ENCODE results near the gene SHISA7.

The SHISA7 gene

GRCh38 chr19:55482156-55482961, 39.3 kb upstream of the SHISA7 start:
- DNase-seq (ENCODE audit: low read depth in 2 of 2): no peak

- no peak for DNase-seq (ENCODE audit: low read depth in 2 of 2)
Observed at GRCh38 chr19:55481794-55482155, 38.7 kb upstream of the SHISA7 start.

DNA sequence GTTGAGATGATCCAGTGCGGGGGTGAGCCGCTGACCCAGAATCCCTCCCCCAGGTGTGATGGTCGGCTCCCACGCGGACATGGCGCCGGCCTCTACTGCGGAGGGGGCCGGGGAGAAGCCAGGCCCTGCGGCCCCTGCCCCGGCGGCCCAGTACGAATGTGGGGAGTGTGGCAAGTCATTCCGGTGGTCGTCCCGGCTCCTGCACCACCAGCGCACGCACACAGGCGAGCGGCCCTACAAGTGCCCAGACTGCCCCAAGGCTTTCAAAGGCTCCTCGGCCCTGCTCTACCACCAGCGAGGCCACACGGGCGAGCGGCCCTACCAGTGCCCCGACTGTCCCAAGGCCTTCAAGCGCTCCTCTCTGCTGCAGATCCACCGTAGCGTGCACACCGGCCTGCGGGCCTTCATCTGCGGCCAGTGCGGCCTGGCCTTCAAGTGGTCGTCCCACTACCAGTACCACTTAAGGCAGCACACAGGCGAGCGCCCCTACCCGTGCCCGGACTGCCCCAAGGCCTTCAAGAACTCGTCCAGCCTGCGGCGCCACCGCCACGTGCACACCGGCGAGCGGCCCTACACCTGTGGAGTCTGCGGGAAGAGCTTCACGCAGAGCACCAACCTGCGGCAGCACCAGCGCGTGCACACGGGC, 38.2 kb upstream of the SHISA7 start:
- no peak for DNase-seq (ENCODE audit: low read depth in 2 of 2)

DNA sequence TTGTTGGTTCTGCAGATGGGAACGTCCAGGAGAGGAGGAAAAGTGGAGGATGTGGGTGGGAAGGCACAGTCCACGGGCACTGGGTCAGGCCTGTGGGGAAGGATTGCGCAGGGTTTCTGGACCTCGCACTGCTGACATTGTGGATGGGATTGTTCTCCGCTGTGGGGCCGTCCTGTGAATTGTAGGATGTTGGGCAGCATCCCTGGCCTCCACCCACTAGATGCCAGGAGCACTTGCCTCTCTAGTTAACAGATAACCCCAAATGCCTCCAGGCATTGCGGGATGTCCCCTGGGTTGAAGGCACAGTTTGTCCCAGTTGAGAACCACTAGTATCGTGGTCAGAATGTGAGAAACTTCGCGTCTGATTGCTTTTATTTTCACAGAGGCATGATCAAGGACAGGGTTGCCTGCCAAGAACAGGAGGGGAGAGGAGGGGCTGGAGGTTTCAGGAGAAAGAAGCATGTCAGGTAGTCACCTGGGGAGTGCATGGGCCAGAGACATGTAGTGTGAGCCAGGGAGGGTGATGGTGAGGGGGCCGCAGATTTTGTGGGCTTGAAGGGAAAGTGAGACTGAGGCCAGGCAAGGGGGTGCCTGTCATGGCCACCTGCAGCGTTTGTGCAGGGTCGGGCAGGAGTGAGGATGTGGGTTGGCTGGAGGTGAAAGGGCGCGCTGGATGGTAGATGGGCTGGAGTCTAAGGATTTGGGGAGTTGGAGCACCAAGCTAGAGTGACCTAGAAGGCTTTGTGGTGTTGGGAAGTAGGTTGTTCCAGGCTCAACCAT, 36.5 kb upstream of the SHISA7 start:
- DNase-seq (ENCODE audit: low read depth in 2 of 2): no peak

DNA sequence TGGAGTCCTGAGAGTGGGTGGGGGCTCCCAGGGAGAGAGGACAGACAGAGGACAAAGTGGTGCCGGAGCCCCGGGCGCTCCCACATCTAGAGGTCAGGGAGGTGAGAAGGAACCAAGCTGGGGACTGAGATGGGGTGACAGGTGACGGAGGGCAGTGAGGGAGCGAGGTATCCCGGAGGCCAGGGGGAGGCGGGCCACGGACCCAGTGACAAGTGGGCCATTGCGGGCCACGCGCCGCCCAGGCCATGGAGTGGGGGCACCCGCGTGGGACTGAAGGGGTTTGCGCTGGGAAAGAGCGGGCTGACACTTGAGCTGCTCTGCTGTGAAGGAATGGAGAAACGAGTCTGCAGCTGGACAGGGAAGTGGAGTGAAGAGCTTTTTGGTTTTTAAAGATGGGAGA, 35.9 kb upstream of the SHISA7 start:
- DNase-seq (ENCODE audit: low read depth in 2 of 2): no peak

DNA sequence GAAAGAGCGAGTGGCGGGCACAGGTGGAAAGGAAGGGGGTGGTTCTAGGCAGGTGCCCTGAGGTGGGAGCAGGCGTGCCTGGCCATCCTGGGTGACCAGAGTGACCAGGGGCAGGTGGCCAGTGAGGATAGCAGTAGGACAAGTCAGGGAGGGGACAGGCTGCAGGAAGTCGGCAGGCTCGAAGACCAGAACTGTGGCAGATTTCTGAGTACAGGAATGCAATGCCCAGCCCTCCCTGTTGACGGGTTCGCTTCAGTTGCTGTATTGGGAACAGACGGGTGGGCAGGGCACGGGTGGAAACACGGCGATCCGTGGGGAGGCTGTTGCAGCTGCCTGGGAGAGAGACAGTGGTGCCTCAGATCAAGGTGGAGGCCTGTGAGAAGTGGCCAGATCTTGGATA, 35.3 kb upstream of the SHISA7 start:
- DNase-seq (ENCODE audit: low read depth in 2 of 2): no peak

- DNase-seq (ENCODE audit: low read depth in 2 of 2): no peak
Observed at GRCh38 chr19:55477905-55478304, 34.8 kb upstream of the SHISA7 start.

DNA sequence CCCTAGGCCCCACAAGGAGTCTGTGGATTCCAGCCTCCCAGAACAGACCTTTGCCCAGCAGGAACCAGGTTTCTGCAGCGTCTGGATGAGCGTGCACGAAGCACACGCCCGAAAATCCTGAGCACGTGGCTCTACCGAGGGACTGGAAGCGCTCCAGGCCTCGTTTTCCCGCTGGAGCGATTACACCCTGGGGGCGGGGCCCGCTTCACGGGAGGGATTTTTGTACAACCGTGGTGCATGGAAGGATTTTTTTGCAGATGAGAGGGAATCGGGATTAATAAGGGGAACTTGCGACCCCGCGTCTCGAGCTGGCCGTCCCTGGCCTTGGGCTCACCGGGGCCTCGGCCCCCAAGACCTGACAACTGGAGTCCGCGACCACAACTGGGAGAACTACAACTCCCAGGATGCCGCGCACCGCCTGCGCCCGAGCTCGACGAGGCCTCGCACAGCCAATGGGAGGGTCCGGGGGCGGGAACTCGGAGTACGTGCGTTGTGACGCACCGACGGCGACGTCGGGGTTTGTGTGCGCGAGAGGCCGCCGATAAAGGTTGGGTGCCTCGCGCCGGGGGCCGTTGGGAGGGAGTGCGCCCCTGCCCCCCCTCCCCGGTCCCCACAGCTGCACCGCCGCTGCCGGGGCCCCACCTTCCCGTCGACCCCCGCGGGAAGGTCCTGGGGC, 33.1 kb upstream of the SHISA7 start, which contains the start of gene ZNF628:
TSS of gene ZNF628 (plus strand) at position 518 of the 676 bp plus-strand sequence. CDS start 3,294 bp downstream, outside the sequence.
- peak; percentile 93 to 97 for DNase-seq (ENCODE audit: low read depth in 2 of 2)

- no peak for DNase-seq (ENCODE audit: low read depth in 2 of 2)
Observed at GRCh38 chr19:55474269-55475265, 31.5 kb upstream of the SHISA7 start.

DNA sequence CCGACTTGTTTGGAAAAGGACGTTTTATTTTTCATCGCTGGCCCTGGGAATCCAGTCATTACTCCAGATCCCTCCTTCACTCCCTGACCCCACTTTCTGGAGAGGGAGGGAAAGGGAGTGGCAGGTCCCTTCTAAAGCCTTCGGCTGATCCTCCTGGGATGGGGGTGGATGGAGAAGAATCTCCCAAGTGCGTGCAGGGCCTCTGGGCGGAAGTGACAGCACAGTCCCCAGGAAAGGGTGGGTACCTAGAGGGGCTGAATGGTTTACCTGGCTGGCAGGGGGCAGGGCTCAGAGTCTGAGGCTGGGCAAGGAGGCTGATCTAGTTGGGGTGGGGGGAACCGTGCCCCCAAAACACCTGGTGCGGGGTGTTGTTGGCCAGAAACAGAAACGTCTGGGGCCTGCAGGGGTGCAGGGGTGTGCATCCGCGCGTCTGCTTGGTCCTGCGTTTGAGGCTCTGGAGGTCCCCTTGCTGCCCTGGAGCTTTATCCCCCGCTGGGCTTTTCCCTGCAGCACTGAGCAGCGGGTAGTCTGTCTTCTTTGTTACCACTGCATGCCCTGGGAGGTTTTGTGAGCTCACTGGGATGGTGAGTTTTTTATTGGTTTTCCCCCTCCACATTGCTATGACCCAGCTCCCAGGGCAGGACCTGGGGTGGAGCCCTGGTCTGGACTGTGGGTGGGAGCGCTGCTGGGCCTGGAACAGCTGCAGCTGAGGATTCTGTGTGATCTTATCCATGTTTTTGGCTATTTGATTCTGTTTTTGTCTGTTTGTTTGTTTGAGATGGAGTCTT, 30.3 kb upstream of the SHISA7 start:
- no peak for DNase-seq (ENCODE audit: low read depth in 2 of 2)

DNA sequence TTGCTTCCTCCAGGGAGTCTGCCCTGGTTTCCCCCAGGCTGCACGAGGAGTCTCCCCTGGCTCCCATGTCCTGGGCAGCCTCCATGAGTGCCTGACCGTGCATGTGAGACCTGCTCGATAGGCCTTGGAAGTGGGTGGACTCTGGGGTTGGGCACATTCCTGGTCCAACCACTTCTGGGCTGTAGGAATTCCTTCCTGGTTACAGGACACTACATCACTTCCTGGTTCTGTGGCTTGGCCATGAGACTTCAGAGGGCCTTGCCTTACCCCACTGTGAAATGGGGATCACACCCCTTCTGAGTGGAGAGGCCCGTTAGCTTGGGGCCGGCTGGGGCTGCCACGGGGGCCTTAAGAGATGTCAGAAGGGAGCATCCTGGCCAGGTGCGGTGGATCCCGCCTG, 29.4 kb upstream of the SHISA7 start:
- DNase-seq (ENCODE audit: low read depth in 2 of 2): no peak

DNA sequence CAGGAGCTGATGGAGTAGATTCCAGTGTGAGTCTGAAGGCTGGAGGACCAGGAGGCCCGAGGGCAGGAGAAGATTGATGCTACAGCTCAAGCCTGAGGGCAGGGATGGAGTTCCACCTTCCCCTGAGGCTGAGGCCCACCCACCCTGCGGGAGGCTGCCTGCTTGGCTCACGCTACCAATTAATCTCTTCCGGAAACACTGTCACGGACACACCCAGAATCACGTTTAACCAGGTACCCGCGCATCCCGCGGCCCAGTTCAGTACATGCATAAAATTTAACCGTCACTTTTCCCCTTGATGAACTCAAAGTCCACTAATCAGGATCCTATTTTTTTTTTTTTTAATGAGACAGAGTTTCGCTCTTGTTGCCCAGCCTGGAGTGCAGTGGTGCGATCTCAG, 28.2 kb upstream of the SHISA7 start:
- no peak for DNase-seq (ENCODE audit: low read depth in 2 of 2)

DNA sequence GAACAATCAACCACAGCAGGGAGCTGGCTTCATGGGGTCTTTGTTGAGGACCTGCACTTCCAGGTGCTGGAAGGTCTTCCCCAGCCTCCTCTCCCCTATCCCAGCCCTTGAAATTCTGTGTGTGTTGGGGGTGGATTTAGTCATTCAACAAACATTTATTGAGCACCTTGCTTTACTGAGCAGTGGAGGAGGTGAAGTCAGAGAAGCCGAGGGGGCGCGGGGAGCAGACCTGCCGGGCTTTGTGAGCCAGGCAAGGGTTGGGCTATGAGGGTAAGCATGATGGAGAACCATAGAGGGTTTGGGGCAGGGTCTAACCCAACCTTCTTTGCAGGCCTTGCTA, 24.9 kb upstream of the SHISA7 start:
- no peak for DNase-seq (ENCODE audit: low read depth in 2 of 2)

DNA sequence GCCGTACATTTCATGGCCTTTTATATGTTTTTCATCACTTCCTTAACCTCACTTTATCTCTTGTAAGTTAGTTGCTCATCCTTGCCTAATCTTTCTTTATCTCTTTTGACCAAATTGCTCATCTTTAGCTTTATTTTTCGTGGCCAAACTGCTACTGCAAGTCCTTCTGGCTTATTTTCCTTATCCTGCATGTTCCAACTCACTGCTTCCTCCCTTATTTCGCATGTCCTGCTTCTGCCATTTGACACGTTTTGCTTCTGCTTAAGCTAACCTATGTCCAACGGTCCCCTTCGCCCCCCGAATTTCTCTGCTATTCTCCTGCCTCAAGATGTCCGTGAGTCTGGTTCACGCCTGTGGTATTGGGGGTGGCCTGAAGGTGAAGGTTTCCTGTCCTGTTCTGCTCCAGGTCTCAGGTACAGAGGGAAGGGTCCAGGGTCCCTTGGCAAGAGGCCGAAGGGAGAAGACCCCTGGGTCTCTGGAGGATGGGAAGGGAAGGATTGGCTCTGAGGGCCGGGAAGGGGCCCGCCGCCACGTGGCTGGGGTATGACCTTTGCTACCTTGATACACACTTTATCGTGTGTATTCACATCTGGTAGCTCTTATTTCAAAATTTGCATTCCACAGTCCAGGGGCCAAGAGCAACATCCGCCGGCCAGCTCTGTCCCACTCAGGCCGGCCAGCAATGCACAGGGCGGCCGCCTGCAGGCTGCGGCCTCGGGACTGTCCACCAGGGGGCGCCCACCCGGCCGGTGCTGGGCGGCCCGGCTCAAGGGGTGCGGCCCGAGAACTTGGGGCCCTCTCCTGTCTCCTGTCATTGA, 24.3 kb upstream of the SHISA7 start:
- peak; percentile 43 to 60 for DNase-seq (ENCODE audit: low read depth in 2 of 2)

DNA sequence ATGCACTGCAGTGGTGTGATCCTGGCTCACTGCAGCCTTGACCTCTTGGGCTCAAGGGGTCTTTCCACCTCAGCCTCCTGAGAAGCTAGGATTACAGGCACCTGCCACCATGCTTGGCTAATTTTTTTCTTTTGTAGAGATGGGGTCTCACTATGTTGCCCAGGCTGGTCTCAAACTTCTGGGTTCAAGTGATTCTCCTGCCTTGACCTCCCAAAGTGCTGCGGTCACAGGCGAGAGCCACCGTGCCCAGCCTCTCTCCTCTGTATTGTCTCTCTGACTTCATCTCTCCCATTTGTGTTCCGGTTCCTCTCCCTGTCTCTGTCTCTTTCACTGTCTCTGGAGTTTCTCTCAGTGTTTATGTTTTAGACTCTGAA, 23.1 kb upstream of the SHISA7 start:
- no peak for DNase-seq (ENCODE audit: low read depth in 2 of 2)

- no peak for DNase-seq (ENCODE audit: low read depth in 2 of 2)
Observed at GRCh38 chr19:55465460-55466240, 22.6 kb upstream of the SHISA7 start.

GRCh38 chr19:55464662-55465054, 21.6 kb upstream of the SHISA7 start, which contains the start of gene C19orf85:
TSS of gene C19orf85 (minus strand) at chr19:55464751. CDS start at chr19:55464554, 197 bp downstream.
- no peak for DNase-seq (ENCODE audit: low read depth in 2 of 2)

GRCh38 chr19:55464039-55464661, 21.1 kb upstream of the SHISA7 start:
- DNase-seq (ENCODE audit: low read depth in 2 of 2): no peak
